Naive thymus-derived CD8-positive, alpha-beta T cell (primary cell): ENCODE measurements around the gene NDUFA13. TPM values are rescaled to one million over a fixed set of nuclear protein-coding genes. Genes with fewer than 3 reads are reported as not detected.

Source experiments
- ATAC-seq, 2 donors: fragments of 150-1000 bp; cut with Tn5 transposase in 1 of 2; sonication (Bioruptor Pico), chemical (Tn5 transposase) in 1 of 2; 1 replicate in 1 of 2; 2 replicates in 1 of 2; pipeline ENCODE4 v1.10.0; 2021; ENCODE audit warnings: mild to moderate bottlenecking in 2 of 2, moderate library complexity in 2 of 2
- POLR2A ChIA-PET: fragments of 350-600 bp; sonication (Branson Sonifier 250); formaldehyde crosslinking; loops from one replicate; lab custom pipeline; 2021; ENCODE audit warnings: antibody characterized with exemption; lab: Charles Lee
- DNase-seq, 10 donors: peaks; one replicate each; pipeline versions ENCODE4 v3.0.0 to v3.0.0-alpha.2; 2020 to 2022
- H3K27ac Mint-ChIP-seq, 10 donors: one replicate each; pipeline ENCODE4 v1.8.0; 2020 to 2022; ENCODE audit warnings: mild to moderate bottlenecking in 10 of 10, mixed read lengths in 10 of 10, moderate library complexity in 4 of 10, inconsistent platforms in 1 of 10
- H3K27me3 Mint-ChIP-seq, 5 donors: one replicate each; pipeline ENCODE4 v1.8.0; 2021 to 2022; ENCODE audit warnings: mixed read lengths in 5 of 5
- H3K36me3 Mint-ChIP-seq, 3 donors: one replicate each; pipeline ENCODE4 v1.8.0; 2020 to 2022; ENCODE audit warnings: mixed read lengths in 3 of 3, mild to moderate bottlenecking in 2 of 3, inconsistent platforms in 1 of 3
- H3K4me1 Mint-ChIP-seq, 4 donors: one replicate each; pipeline ENCODE4 v1.8.0; 2021 to 2022; ENCODE audit warnings: mixed read lengths in 4 of 4
- H3K4me3 Mint-ChIP-seq, 10 donors: one replicate each; pipeline ENCODE4 v1.8.0; 2020 to 2022; ENCODE audit warnings: mild to moderate bottlenecking in 10 of 10, mixed read lengths in 10 of 10, moderate library complexity in 6 of 10, inconsistent platforms in 1 of 10
- H3K9me3 Mint-ChIP-seq, 9 donors: one replicate each; pipeline ENCODE4 v1.8.0; 2020 to 2022; ENCODE audit warnings: mixed read lengths in 9 of 9, mild to moderate bottlenecking in 3 of 9, inconsistent platforms in 1 of 9, moderate library complexity in 1 of 9
- polyA plus RNA-seq, 3 donors: library from polyadenylated mRNA; unstranded; fragments of 300-500 nt; fragmentation: Illumina TruSeq; gene quantifications; one replicate each; pipeline ENCODE4 v1.2.3, GENCODE V29; 2021
- total RNA-seq, 8 experiments: library from RNA in 2 of 8; stranded (reverse) in 2 of 8; gene quantifications; one replicate each; pipeline ENCODE4 v1.2.3 and lab custom pipeline; 2021 to 2026

Gene NDUFA13
- total and polyA plus RNA-seq, 5 experiments from 2014 or later = 177 to 360 (median 329) TPM

GRCh38 chr19:19530889-19531288 lies 14.9 kb downstream of the NDUFA13 start:
- Mint-ChIP-seq H3K4me3 (no peak overlapping the region), H3K27ac (peak overlapping the region in 7 of 10 donors; percentile 58 to 88 (median 77))
- POLR2A ChIA-PET = interaction anchor here (0.6 to 3.7 kb wide), 4 partner anchors 14 to 138 kb away, joined by 3 to 31 read pairs (median 14); partner anchors contain the start of genes GMIP, NDUFA13 and ZNF101

GRCh38 chr19:19531951-19532805 lies 16.2 kb downstream of the NDUFA13 start:
- ATAC-seq (peak; percentile 83 to 89), DNase-seq (peak; percentile 73 to 90 (median 85))
- Mint-ChIP-seq H3K27me3 (no peaks in the 10 kb centered on the region), H3K4me1 (peaks cover 4 to 21% (median 17%) of the 10 kb centered on the region in 4 donors), H3K4me3 (peak overlapping the region in 3 of 10 donors; percentile 24 to 49 (median 28)), H3K9me3 (no peaks in the 10 kb centered on the region), H3K36me3 (peaks cover 0 to 16% (median 0%) of the 10 kb centered on the region in 3 donors), H3K27ac (peak overlapping the region in 7 of 10 donors; percentile 37 to 98 (median 88))
- POLR2A ChIA-PET = interaction anchor here (0.5 to 3.7 kb wide), 18 partner anchors 11 to 427 kb away, joined by 3 to 31 read pairs (median 4); partner anchors contain the start of genes ATP13A1, GMIP, LPAR2 and NDUFA13

More at GRCh38 chr19:19530889-19531288, 14.9 kb downstream of the NDUFA13 start:
- peaks cover 4 to 24% (median 16%) of the 10 kb centered on the region in 4 donors for H3K4me1 Mint-ChIP-seq
- H3K27me3 Mint-ChIP-seq = no peaks in the 10 kb centered on the region
- ATAC-seq (no peak), DNase-seq (no peak)
- peaks cover 0 to 24% (median 0%) of the 10 kb centered on the region in 3 donors for H3K36me3 Mint-ChIP-seq
- no peaks in the 10 kb centered on the region for H3K9me3 Mint-ChIP-seq

GRCh38 chr19:19532806-19533701 lies 17.0 kb downstream of the NDUFA13 start:
- POLR2A ChIA-PET = interaction anchor here (0.5 to 3.7 kb wide), 17 partner anchors 10 to 426 kb away, joined by 3 to 31 read pairs (median 4); partner anchors contain the start of genes ATP13A1, GMIP, LPAR2 and NDUFA13
- H3K4me3 Mint-ChIP-seq = peak overlapping the region in 1 of 10 donors; percentile 41
- DNase-seq (no peak), ATAC-seq (no peak)
- peaks cover 0 to 11% (median 0%) of the 10 kb centered on the region in 3 donors for H3K36me3 Mint-ChIP-seq
- H3K9me3 Mint-ChIP-seq = no peaks in the 10 kb centered on the region
- H3K27ac Mint-ChIP-seq = peak overlapping the region in 4 of 10 donors; percentile 52 to 84 (median 58)
- H3K27me3 Mint-ChIP-seq = no peaks in the 10 kb centered on the region
- H3K4me1 Mint-ChIP-seq = peaks cover 9 to 25% (median 22%) of the 10 kb centered on the region in 4 donors

GRCh38 chr19:19533841-19534240 lies 17.8 kb downstream of the NDUFA13 start:
- peak overlapping the region in 4 of 10 donors; percentile 23 to 77 (median 36) for H3K27ac Mint-ChIP-seq
- H3K27me3 Mint-ChIP-seq = peaks cover 0 to 4% (median 0%) of the 10 kb centered on the region in 5 donors
- H3K4me3 Mint-ChIP-seq = peak overlapping the region in 1 of 10 donors; percentile 14
- H3K36me3 Mint-ChIP-seq = peaks cover 0 to 6% (median 0%) of the 10 kb centered on the region in 3 donors
- DNase-seq = no peak
- POLR2A ChIA-PET = interaction anchor here (2.9 to 3.7 kb wide), 2 partner anchors 110 to 135 kb away, joined by 18 to 31 read pairs; partner anchors contain the start of genes GMIP and ZNF101
- H3K4me1 Mint-ChIP-seq = peaks cover 13 to 31% (median 27%) of the 10 kb centered on the region in 4 donors
- ATAC-seq = no peak
- H3K9me3 Mint-ChIP-seq = no peaks in the 10 kb centered on the region

- Mint-ChIP-seq H3K27me3 (peaks cover 0 to 6% (median 0%) of the 10 kb centered on the region in 5 donors), H3K9me3 (no peaks in the 10 kb centered on the region), H3K4me1 (peaks cover 18 to 38% (median 32%) of the 10 kb centered on the region in 4 donors), H3K4me3 (no peak overlapping the region), H3K27ac (peak overlapping the region in 1 of 10 donors; percentile 30), H3K36me3 (peaks cover 0 to 3% (median 0%) of the 10 kb centered on the region in 3 donors)
- ATAC-seq (no peak), DNase-seq (no peak)
- POLR2A ChIA-PET = interaction anchor here (1.2 to 1.3 kb wide), 2 partner anchors 127 to 133 kb away, joined by 4 read pairs; no protein-coding TSS in a partner anchor
Measured at GRCh38 chr19:19534556-19535265, 18.7 kb downstream of the NDUFA13 start.

- Mint-ChIP-seq H3K36me3 (peaks cover 0 to 3% (median 0%) of the 10 kb centered on the region in 3 donors), H3K27me3 (peaks cover 0 to 6% (median 0%) of the 10 kb centered on the region in 5 donors), H3K27ac (peak overlapping the region in 2 of 10 donors; percentile 60 to 81), H3K4me1 (peaks cover 19 to 42% (median 33%) of the 10 kb centered on the region in 4 donors), H3K4me3 (peak overlapping the region in 4 of 10 donors; percentile 31 to 66 (median 48)), H3K9me3 (no peaks in the 10 kb centered on the region)
- ATAC-seq (no peak), DNase-seq (no peak)
- POLR2A ChIA-PET = interaction anchor here (1.2 to 1.3 kb wide), 3 partner anchors 48 to 132 kb away, joined by 3 to 4 read pairs (median 4); no protein-coding TSS in a partner anchor
Measured at GRCh38 chr19:19535311-19536191, 19.5 kb downstream of the NDUFA13 start.

- Mint-ChIP-seq H3K9me3 (no peaks in the 10 kb centered on the region), H3K4me3 (peak overlapping the region; percentile 40 to 91 (median 76)), H3K4me1 (peaks cover 25 to 51% (median 38%) of the 10 kb centered on the region in 4 donors), H3K27ac (peak overlapping the region in 8 of 10 donors; percentile 31 to 86 (median 64)), H3K36me3 (no peaks in the 10 kb centered on the region), H3K27me3 (peaks cover 0 to 6% (median 0%) of the 10 kb centered on the region in 5 donors)
- POLR2A ChIA-PET = interaction anchor here (0.5 to 1.1 kb wide), 5 partner anchors 65 to 279 kb away, joined by 3 to 9 read pairs (median 3); no protein-coding TSS in a partner anchor
- peak; percentile 10 to 29 for ATAC-seq
- DNase-seq = peak in 2 of 10 donors; percentile 33 to 36
Measured at GRCh38 chr19:19537075-19538048, 21.3 kb downstream of the NDUFA13 start.

- Mint-ChIP-seq H3K27me3 (peaks cover 0 to 6% (median 0%) of the 10 kb centered on the region in 5 donors), H3K4me1 (peaks cover 23 to 45% (median 38%) of the 10 kb centered on the region in 4 donors), H3K4me3 (peak within 1 kb of the TSS; percentile 68 to 91 (median 74)), H3K9me3 (no peaks in the 10 kb centered on the region), H3K27ac (peak within 1 kb of the TSS in 9 of 10 donors; percentile 26 to 86 (median 62)), H3K36me3 (no peaks in the 10 kb centered on the region)
- POLR2A ChIA-PET = interaction anchor here (0.5 to 1.5 kb wide), 8 partner anchors 22 to 130 kb away, joined by 3 to 14 read pairs (median 4); partner anchors contain the start of genes LPAR2, NDUFA13 and ZNF101
- DNase-seq (peak in 9 of 10 donors; percentile 27 to 78 (median 39)), ATAC-seq (peak; percentile 34 to 47)
Measured at GRCh38 chr19:19538061-19538784, 22.2 kb downstream of the NDUFA13 start, which contains the start of gene CILP2. Gene CILP2 (plus strand): TSS chr19:19538265. CDS start chr19:19538350, 85 bp downstream.
